Esophagus squamous epithelium (tissue), 5 donors: Measurements from ENCODE around the gene ACTG1. TPM values are rescaled to one million over a fixed set of nuclear protein-coding genes. Genes with fewer than 3 reads are reported as not detected.
A peak's percentile ranks its signal among the peaks of the same experiment; 100 is the strongest.

Source experiments
- DNase-seq: peaks from one replicate; lab custom pipeline; 2025; lab: John Stamatoyannopoulos, UW
- H3K27ac ChIP-seq, 4 donors: fragments of 200-600 bp; sonication (generic); one replicate each; pipeline ENCODE4 v1.5.1; 2016 to 2019; ENCODE audit warnings: mild to moderate bottlenecking in 1 of 4
- H3K27me3 ChIP-seq, 4 donors: fragments of 200-600 bp; sonication (generic); 1 replicate in 3 of 4; 2 replicates in 1 of 4; pipeline versions ENCODE4 v1.5.1 to v1.6.0; 2017 to 2021; ENCODE audit warnings: antibody characterized with exemption in 1 of 4
- H3K36me3 ChIP-seq, 3 donors: fragments of 200-600 bp; sonication (generic); one replicate each; pipeline ENCODE4 v1.5.1; 2016 to 2019
- H3K4me1 ChIP-seq, 3 donors: fragments of 200-600 bp; sonication (generic); one replicate each; pipeline ENCODE4 v1.5.1; 2017 to 2019
- H3K4me3 ChIP-seq, 4 donors: fragments of 200-600 bp; sonication (generic); 1 replicate in 3 of 4; 2 replicates in 1 of 4; pipeline ENCODE4 v1.5.1; 2016 to 2019; ENCODE audit warnings: mild to moderate bottlenecking in 2 of 4, moderate library complexity in 1 of 4
- H3K9me3 ChIP-seq, 3 donors: fragments of 200-600 bp; sonication (generic); one replicate each; pipeline ENCODE4 v1.5.1; 2016 to 2019
- CTCF ChIP-seq, 6 experiments: fragments of 450-650 bp in 4 of 6; fragments of 200-600 bp in 2 of 6; sonication (generic) in 2 of 6; IDR thresholded peaks; one replicate each; pipeline ENCODE4 v1.5.1; 2016 to 2019; ENCODE audit warnings: antibody characterized with exemption in 6 of 6, mild to moderate bottlenecking in 4 of 6, moderate library complexity in 4 of 6
- POLR2A ChIP-seq, 4 donors: fragments of 450-650 bp; IDR thresholded peaks; one replicate each; pipeline ENCODE4 v1.6.1; 2017; ENCODE audit warnings: antibody characterized with exemption in 4 of 4, mild to moderate bottlenecking in 4 of 4, moderate library complexity in 3 of 4
- WGBS, 2 donors: methylation state at CpG; one replicate each; pipeline ENCODE4 v1.1.5; 2018; 5-methylcytosine and 5-hydroxymethylcytosine counted together
- intact Hi-C: fragments of 100-400 bp; cut with DNase I; formaldehyde crosslinking; loops from one replicate; pipeline ENCODE4 v1.15.0; 2022
- total RNA-seq, 4 donors: library from RNA; depleted of rRNA; stranded (reverse); fragments of >200 nt; gene quantifications; one replicate each; pipeline ENCODE4 v1.1.0, GENCODE V29; 2016
- donor health status: DM: yes; HTN: yes; CAD: no.

ACTG1 gene
- total RNA-seq, 4 donors from 2014 or later, result 3,349 to 6,664 (median 4,433) TPM

GRCh38 chr17:81487089-81487486 is 25.5 kb downstream of the ACTG1 start:
- Histone ChIP-seq H3K4me3 (peak overlapping the region in 2 of 4 donors; percentile 65 to 73), H3K36me3 (no peaks in the 10 kb centered on the region), H3K27me3 (peaks cover 0 to 38% (median 0%) of the 10 kb centered on the region in 4 donors), H3K27ac (no peak overlapping the region), H3K4me1 (peaks cover 30 to 53% (median 32%) of the 10 kb centered on the region in 3 donors), H3K9me3 (no peaks in the 10 kb centered on the region)
- WGBS, 2 donors, result 44 to 62% methylated on average over 9 to 10 of the region's 10 CpGs
- TF ChIP-seq POLR2A (IDR thresholded peaks at IDR 0.05), result no peak
- no peak for TF ChIP-seq CTCF (IDR thresholded peaks at IDR 0.05)
- DNase-seq, result no peak
- intact Hi-C loops, result loop anchor here (10.0 kb wide), 1 partner anchor 192 kb away; the partner anchor contains the start of gene SLC38A10

DNA sequence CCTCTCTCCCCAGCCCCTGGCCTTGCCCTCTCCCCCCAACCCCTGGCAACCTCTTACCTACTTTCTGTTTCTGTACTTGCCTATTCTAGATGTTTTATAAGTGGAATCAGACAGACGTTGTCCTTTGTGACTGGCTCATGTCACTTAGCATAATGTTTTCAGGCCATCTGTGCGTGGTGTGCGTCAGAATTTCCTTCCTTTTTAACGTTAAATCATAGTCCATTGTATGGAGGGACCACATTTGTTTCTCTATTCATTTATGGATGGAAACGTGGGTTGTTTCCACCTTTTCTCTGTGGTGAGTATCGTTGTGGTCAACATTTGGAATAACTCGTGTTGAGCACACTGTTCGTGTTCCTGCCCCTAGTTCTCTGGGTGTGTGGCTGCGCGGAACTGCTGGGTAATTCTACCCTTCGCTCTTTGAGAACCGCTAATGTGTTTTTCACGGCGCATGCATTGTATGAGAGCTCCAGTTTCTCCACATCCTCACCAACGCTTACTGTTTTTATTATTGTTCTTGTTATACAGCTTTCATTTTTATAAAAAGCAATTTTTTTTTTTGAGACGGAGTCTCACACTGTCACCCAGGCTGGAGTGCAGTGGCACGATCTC is 26.3 kb downstream of the ACTG1 start:
- intact Hi-C loops, result loop anchor here (10.0 kb wide), 1 partner anchor 192 kb away; the partner anchor contains the start of gene SLC38A10
- H3K9me3 ChIP-seq, result no peaks in the 10 kb centered on the region
- H3K27ac ChIP-seq, result no peak overlapping the region
- H3K4me3 ChIP-seq, result no peak overlapping the region
- no peaks in the 10 kb centered on the region for H3K36me3 ChIP-seq
- H3K27me3 ChIP-seq, result peaks cover 0 to 45% (median 0%) of the 10 kb centered on the region in 4 donors
- peaks cover 37 to 61% (median 38%) of the 10 kb centered on the region in 3 donors for H3K4me1 ChIP-seq
- TF ChIP-seq POLR2A (IDR thresholded peaks at IDR 0.05) (no peak), CTCF (IDR thresholded peaks at IDR 0.05) (no peak)
- DNase-seq, result no peak
- 63 to 66% methylated on average over 17 of the region's 17 CpGs for WGBS, 2 donors

- Histone ChIP-seq H3K4me1 (peaks cover 46 to 77% (median 47%) of the 10 kb centered on the region in 3 donors), H3K9me3 (no peaks in the 10 kb centered on the region), H3K36me3 (no peaks in the 10 kb centered on the region), H3K4me3 (peak overlapping the region; percentile 21 to 68 (median 36)), H3K27me3 (peaks cover 0 to 39% (median 0%) of the 10 kb centered on the region in 4 donors), H3K27ac (peak overlapping the region in 1 of 4 donors; percentile 5)
- WGBS, 2 donors, result 0 to 21% methylated on average over 2 to 10 of the region's 60 CpGs
- peak; percentile 96 to 100 (median 100) for TF ChIP-seq CTCF (IDR thresholded peaks at IDR 0.05)
- peak in 1 of 4 donors; percentile 4 for TF ChIP-seq POLR2A (IDR thresholded peaks at IDR 0.05)
- peak; percentile 36 for DNase-seq
- intact Hi-C loops, result loop anchor here (5.0 to 10.0 kb wide), 3 partner anchors 82 to 232 kb away; partner anchors contain the start of gene SLC38A10
Observed at GRCh38 chr17:81484195-81484979, 28.2 kb downstream of the ACTG1 start.

- Histone ChIP-seq H3K36me3 (no peaks in the 10 kb centered on the region), H3K4me3 (peak overlapping the region; percentile 21 to 68 (median 36)), H3K27ac (peak overlapping the region in 2 of 4 donors; percentile 5 to 17), H3K4me1 (peaks cover 46 to 72% (median 47%) of the 10 kb centered on the region in 3 donors), H3K9me3 (no peaks in the 10 kb centered on the region), H3K27me3 (peaks cover 0 to 36% (median 0%) of the 10 kb centered on the region in 4 donors)
- DNase-seq, result no peak
- intact Hi-C loops, result loop anchor here (5.0 to 10.0 kb wide), 3 partner anchors 82 to 232 kb away; partner anchors contain the start of gene SLC38A10
- no CpG with 5 or more reads among the region's 32 CpGs for WGBS, 2 donors
- TF ChIP-seq CTCF (IDR thresholded peaks at IDR 0.05) (no peak), POLR2A (IDR thresholded peaks at IDR 0.05) (no peak)
Observed at GRCh38 chr17:81483862-81484194, 28.8 kb downstream of the ACTG1 start.
